OCI-LY1 (cell line): ENCODE data around the gene EDN3.

Source experiments
- EZH2 ChIP-seq: fragments of 200-600 bp; sonication (generic), shearing (Covaris generic); IDR thresholded peaks from 2 replicates; pipeline ENCODE4 v1.8.0; 2017; ENCODE audit warnings: borderline replicate concordance, mixed run types, mild to moderate bottlenecking, antibody characterized with exemption, low read length, moderate library complexity, mixed read lengths
- TF ChIP-seq, protein P1 (sequence below): fragments of 200-600 bp; sonication (generic), shearing (Covaris generic); IDR thresholded peaks from 2 replicates; pipeline ENCODE4 v1.5.1; 2017; ENCODE audit warnings: mild to moderate bottlenecking, antibody characterized with exemption, low read length, moderate library complexity, mixed read lengths

DNA sequence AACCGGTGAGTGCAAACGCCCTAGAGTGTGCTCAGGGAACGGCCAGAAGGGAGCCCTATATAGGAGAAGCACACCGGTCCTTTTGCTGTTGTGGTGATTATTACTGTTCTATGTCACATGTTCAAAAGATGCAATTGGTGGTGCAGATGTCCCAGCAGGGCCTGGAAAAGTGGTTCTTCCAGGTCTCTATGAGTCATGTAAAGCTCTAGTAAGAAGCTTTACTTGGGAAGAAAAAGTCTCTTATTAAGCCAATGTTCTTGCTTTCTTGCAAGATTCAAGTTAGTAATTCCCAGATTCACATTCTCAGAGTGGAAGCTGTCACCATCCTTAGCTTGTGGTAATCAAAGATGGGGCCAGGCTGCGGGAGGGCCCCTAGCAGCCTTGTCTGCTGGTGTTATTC lies 23.3 kb downstream of the EDN3 start:
- no peak for TF ChIP-seq EZH2
- TF ChIP-seq, protein P1, sequence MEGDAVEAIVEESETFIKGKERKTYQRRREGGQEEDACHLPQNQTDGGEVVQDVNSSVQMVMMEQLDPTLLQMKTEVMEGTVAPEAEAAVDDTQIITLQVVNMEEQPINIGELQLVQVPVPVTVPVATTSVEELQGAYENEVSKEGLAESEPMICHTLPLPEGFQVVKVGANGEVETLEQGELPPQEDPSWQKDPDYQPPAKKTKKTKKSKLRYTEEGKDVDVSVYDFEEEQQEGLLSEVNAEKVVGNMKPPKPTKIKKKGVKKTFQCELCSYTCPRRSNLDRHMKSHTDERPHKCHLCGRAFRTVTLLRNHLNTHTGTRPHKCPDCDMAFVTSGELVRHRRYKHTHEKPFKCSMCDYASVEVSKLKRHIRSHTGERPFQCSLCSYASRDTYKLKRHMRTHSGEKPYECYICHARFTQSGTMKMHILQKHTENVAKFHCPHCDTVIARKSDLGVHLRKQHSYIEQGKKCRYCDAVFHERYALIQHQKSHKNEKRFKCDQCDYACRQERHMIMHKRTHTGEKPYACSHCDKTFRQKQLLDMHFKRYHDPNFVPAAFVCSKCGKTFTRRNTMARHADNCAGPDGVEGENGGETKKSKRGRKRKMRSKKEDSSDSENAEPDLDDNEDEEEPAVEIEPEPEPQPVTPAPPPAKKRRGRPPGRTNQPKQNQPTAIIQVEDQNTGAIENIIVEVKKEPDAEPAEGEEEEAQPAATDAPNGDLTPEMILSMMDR, result no peak
